Cardiac muscle cell (in vitro differentiated cells and primary cell): ENCODE results near the gene PMM2. TPM values are rescaled to one million over a fixed set of nuclear protein-coding genes. Genes with fewer than 3 reads are reported as not detected.

Experiments
- DNase-seq, 2 donors: peaks; one replicate each; pipeline versions ENCODE4 v3.0.0 to v3.0.0-alpha.2; 2010 to 2017; ENCODE audit warnings: low read depth in 1 of 2, low spot score in 1 of 2
- H3K27ac ChIP-seq: fragments of 200-600 bp; sonication (generic); 2 replicates; pipeline ENCODE4 v1.5.1; 2016
- H3K27me3 ChIP-seq: fragments of 200-600 bp; sonication (generic); 2 replicates; pipeline ENCODE4 v1.6.0; 2016; ENCODE audit warnings: control low read depth
- H3K36me3 ChIP-seq: fragments of 200-600 bp; sonication (generic); 2 replicates; pipeline ENCODE4 v1.5.1; 2016; ENCODE audit warnings: control low read depth
- H3K4me1 ChIP-seq: fragments of 200-600 bp; sonication (generic); 2 replicates; pipeline ENCODE4 v1.8.1; 2017; ENCODE audit warnings: low read depth, mild to moderate bottlenecking, mixed run types
- H3K4me3 ChIP-seq: fragments of 200-600 bp; sonication (generic); 2 replicates; pipeline ENCODE4 v1.5.1; 2016; ENCODE audit warnings: mild to moderate bottlenecking
- H3K9me3 ChIP-seq: fragments of 200-600 bp; sonication (generic); 2 replicates; pipeline ENCODE4 v1.5.1; 2017; ENCODE audit warnings: low read depth, mild to moderate bottlenecking, control low read depth
- CTCF ChIP-seq: IDR thresholded peaks from 2 replicates; pipeline ENCODE4 v1.5.1; 2012; ENCODE audit warnings: low read depth, mild to moderate bottlenecking, low read length
- polyA plus RNA-seq: library from polyadenylated mRNA; unstranded; fragments of >200 nt; fragmentation: Nextera tagmentation; extraction: Ambion mirVana; gene quantifications from 2 replicates; pipeline ENCODE4 v1.2.1, GENCODE V29; 2016
- total RNA-seq: library from RNA; depleted of rRNA; stranded (reverse); fragments of >200 nt; gene quantifications from 2 replicates; pipeline ENCODE4 v1.2.3, GENCODE V29; 2016

Gene PMM2
- total and polyA plus RNA-seq, 2 experiments from 2014 or later = 12.9 to 14.2 TPM

- Histone ChIP-seq H3K27ac (no peak overlapping the region), H3K27me3 (no peaks in the 10 kb centered on the region), H3K36me3 (peaks cover 67% of the 10 kb centered on the region), H3K4me3 (no peak overlapping the region), H3K4me1 (no peaks in the 10 kb centered on the region), H3K9me3 (no peaks in the 10 kb centered on the region)
- DNase-seq = no peak
- no peak for TF ChIP-seq CTCF
Observed at GRCh38 chr16:8806272-8806983, 8.8 kb downstream of the PMM2 start.

- no peaks in the 10 kb centered on the region for H3K27me3 ChIP-seq
- H3K9me3 ChIP-seq = no peaks in the 10 kb centered on the region
- no peak overlapping the region for H3K27ac ChIP-seq
- no peak for TF ChIP-seq CTCF
- H3K36me3 ChIP-seq = peaks cover 69% of the 10 kb centered on the region
- H3K4me3 ChIP-seq = no peak overlapping the region
- DNase-seq = no peak
- no peaks in the 10 kb centered on the region for H3K4me1 ChIP-seq
Observed at GRCh38 chr16:8807189-8807588, 9.6 kb downstream of the PMM2 start.

- no peak for TF ChIP-seq CTCF
- no peaks in the 10 kb centered on the region for H3K27me3 ChIP-seq
Observed at GRCh38 chr16:8808009-8808408, 10.4 kb downstream of the PMM2 start.

GRCh38 chr16:8808613-8809353 lies 11.1 kb downstream of the PMM2 start:
- no peaks in the 10 kb centered on the region for H3K9me3 ChIP-seq
- peaks cover 72% of the 10 kb centered on the region for H3K36me3 ChIP-seq
- H3K4me1 ChIP-seq = no peaks in the 10 kb centered on the region
- DNase-seq = no peak
- no peak for TF ChIP-seq CTCF
- H3K27me3 ChIP-seq = no peaks in the 10 kb centered on the region
- no peak overlapping the region for H3K4me3 ChIP-seq
- H3K27ac ChIP-seq = no peak overlapping the region

More at GRCh38 chr16:8808009-8808408, 10.4 kb downstream of the PMM2 start:
- peaks cover 73% of the 10 kb centered on the region for H3K36me3 ChIP-seq
- H3K4me1 ChIP-seq = no peaks in the 10 kb centered on the region
- no peak for DNase-seq
- H3K4me3 ChIP-seq = no peak overlapping the region
- no peaks in the 10 kb centered on the region for H3K9me3 ChIP-seq
- no peak overlapping the region for H3K27ac ChIP-seq

- peaks cover 60% of the 10 kb centered on the region for H3K36me3 ChIP-seq
- DNase-seq = no peak
- H3K27me3 ChIP-seq = no peaks in the 10 kb centered on the region
- no peaks in the 10 kb centered on the region for H3K9me3 ChIP-seq
- no peak overlapping the region for H3K4me3 ChIP-seq
- H3K4me1 ChIP-seq = no peaks in the 10 kb centered on the region
- no peak overlapping the region for H3K27ac ChIP-seq
- no peak for TF ChIP-seq CTCF
Observed at GRCh38 chr16:8812162-8812843, 14.7 kb downstream of the PMM2 start.
